Esophagus squamous epithelium (tissue), 4 donors: ENCODE measurements around the gene KLHDC8B.

Experiments used
- CTCF ChIP-seq, 6 experiments: fragments of 450-650 bp in 4 of 6; fragments of 200-600 bp in 2 of 6; sonication (generic) in 2 of 6; IDR thresholded peaks; one replicate each; pipeline ENCODE4 v1.5.1; 2016 to 2019; ENCODE audit warnings: antibody characterized with exemption in 6 of 6, mild to moderate bottlenecking in 4 of 6, moderate library complexity in 4 of 6
- POLR2A ChIP-seq, 4 donors: fragments of 450-650 bp; IDR thresholded peaks; one replicate each; pipeline ENCODE4 v1.6.1; 2017; ENCODE audit warnings: antibody characterized with exemption in 4 of 4, mild to moderate bottlenecking in 4 of 4, moderate library complexity in 3 of 4

GRCh38 chr3:49135499-49135898, 35.9 kb upstream of the KLHDC8B start:
- no peak for TF ChIP-seq CTCF (IDR thresholded peaks at IDR 0.05)
- TF ChIP-seq POLR2A (IDR thresholded peaks at IDR 0.05) = no peak
